SH-SY5Y (cell line): ENCODE results near the gene PGS1.

ENCODE experiments used
- GATA2 ChIP-seq: IDR thresholded peaks from 2 replicates; pipeline ENCODE4 v1.6.1; 2011; ENCODE audit warnings: mild to moderate bottlenecking, low read depth, low read length
- GATA3 ChIP-seq: IDR thresholded peaks from 2 replicates; pipeline ENCODE4 v1.6.1; 2011; ENCODE audit warnings: low read depth, mild to moderate bottlenecking, low read length, moderate library complexity

Gene PGS1

GRCh38 chr17:78384479-78385175 is 6.2 kb downstream of the PGS1 start:
- no peak for TF ChIP-seq GATA3

- TF ChIP-seq GATA3, result no peak
- TF ChIP-seq GATA2, result no peak
These were observed 9.8 kb downstream of the PGS1 start for GRCh38 chr17:78387977-78388941.

DNA sequence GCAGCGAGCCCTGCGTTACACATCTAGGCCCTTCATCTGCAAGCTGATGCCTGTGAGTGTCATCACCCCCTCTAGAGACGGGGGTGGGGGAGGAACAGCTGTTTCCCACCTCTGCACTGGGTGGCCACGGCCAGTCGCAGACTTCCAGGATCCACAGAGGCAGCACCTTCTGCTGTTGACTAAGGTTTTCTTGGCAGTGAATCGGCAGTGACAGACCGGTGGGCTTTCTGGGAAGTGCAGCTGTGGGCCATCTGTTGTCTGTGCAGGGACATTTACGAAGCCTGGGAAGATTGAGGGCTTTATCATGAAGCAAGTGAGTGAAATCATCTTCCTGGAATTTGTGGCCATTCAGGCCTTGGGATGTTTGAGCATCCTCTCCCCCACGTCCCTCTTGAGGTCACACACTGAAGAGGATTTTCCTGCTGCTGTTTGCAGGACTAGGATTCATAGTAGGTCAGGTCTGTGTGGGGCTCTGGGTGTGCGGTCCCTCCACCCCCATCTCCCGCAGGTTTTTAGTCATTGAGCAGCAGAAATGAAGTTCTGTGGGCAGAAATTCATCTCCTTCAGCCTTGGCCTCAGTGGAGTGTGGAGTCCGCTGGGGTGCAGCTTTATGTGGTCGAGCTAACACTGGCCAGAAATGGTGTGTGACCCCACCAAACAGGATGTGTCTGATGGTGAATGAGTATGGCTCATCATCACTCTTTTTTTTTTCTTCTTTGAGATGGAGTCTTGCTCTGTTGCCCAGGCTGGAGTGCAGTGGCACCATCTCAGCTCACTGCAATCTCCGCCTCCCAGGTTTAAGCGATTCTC is 12.0 kb downstream of the PGS1 start:
- TF ChIP-seq GATA3 (no peak), GATA2 (no peak)

- TF ChIP-seq GATA3, result no peak
- TF ChIP-seq GATA2, result no peak
These were observed 12.6 kb downstream of the PGS1 start for GRCh38 chr17:78391051-78391431.

GRCh38 chr17:78391843-78392242 is 13.4 kb downstream of the PGS1 start:
- no peak for TF ChIP-seq GATA2
- no peak for TF ChIP-seq GATA3

DNA sequence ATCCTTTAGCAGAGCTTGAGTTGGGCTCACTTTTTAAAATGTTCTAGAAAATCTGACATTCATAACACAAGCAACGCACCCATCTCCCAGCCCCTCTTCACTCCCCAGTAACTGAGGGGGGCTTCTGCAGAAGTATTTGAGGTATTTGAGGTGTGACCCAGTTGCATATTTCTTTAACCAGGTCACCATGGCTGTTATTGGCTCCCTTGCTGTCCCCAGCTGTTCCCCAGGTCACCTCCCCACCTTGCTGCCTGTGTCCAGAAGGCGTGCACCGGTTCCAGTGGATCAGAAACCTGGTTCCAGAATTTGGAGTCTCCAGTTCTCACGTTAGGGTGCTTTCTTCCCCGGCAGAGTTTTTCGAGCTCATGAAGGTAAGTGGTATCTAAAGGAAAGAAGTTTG is 13.8 kb downstream of the PGS1 start:
- TF ChIP-seq GATA3 (no peak), GATA2 (no peak)

GRCh38 chr17:78393575-78393974 is 15.1 kb downstream of the PGS1 start:
- no peak for TF ChIP-seq GATA3
- no peak for TF ChIP-seq GATA2

- no peak for TF ChIP-seq GATA2
- no peak for TF ChIP-seq GATA3
These were observed 15.8 kb downstream of the PGS1 start for GRCh38 chr17:78394209-78394608.

DNA sequence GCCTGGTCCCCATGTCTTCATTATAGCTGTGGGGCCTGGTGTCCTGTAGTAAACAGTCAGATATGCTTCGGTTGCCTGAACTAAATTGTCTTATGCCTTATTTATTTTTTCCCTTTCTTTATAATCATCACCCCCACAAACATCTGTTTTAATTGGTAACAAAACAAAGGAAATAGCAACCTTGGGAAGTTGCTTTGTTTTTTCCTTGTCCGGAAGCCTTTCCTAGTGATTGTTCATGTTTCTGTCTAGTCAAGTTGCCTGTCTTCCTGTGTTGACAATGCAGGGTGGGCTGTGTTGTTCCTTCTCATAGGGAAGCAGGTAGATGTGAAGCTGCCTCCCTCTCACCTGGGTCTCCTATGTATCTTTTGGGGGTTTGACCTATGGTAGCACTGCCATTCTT is 16.7 kb downstream of the PGS1 start:
- no peak for TF ChIP-seq GATA2
- no peak for TF ChIP-seq GATA3

DNA sequence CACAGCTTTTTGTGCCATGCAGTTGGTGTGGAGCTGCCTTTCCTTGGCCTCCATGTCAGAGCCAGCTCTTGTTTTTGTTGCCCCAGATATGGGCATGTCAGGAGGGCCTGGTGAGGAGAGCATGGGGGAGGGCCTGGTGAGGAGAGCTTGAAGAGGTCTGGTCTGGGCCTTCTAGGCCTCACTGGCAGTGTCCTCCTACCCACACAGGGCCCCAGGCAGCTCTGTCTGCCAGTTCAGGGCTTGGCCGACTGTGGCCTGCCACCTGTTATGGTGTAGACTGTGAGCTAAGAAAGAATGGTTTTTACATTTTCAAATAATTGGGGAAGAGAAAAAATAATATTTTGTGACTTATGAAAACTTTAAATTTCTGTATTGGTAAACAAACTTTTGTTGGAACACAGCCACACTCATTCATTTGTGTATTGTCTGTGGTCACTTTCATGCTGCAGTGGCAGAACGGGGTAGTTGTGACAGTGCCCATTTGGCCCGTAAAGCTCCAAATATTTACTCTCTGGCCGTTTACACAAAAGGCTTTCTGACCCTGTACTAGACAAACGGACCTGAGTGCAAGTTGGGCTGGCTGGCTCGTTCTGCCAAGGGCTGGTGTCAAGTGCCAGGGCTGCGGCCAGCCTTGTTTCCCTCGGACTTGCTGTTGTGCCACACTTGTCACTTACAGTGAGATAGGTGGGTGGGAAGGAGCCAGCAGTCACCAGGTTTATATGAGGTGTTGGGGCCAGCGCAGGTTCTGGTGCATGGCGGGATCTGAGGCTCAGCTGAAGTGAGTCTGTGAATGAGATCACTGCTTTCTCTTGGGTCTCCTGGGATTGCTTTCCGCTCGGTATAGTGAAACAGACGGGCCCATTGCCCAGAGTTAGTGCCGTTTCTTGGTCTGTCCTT is 18.2 kb downstream of the PGS1 start:
- TF ChIP-seq GATA2 (no peak), GATA3 (no peak)

GRCh38 chr17:78397681-78398101 is 19.2 kb downstream of the PGS1 start:
- no peak for TF ChIP-seq GATA3

DNA sequence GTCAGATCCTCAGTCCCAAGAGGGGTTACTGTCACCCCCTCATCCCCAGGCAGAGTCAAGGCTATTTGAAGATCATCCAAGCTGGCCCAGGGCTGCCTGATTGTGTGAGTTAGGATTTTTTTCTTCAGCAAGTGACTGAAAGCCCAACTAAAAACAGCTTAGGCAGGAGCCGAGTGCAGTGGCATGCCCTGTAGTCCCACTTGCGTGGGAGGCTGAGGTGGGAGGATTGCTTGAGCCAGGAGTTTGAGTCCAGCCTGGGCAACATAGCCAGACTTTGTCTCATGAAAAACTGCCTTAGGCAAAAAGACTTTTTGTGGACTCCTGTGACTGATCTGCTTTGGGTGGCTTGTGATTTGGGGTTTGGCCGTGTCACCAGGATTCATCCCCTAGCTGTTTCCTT is 19.9 kb downstream of the PGS1 start:
- no peak for TF ChIP-seq GATA2
- no peak for TF ChIP-seq GATA3

DNA sequence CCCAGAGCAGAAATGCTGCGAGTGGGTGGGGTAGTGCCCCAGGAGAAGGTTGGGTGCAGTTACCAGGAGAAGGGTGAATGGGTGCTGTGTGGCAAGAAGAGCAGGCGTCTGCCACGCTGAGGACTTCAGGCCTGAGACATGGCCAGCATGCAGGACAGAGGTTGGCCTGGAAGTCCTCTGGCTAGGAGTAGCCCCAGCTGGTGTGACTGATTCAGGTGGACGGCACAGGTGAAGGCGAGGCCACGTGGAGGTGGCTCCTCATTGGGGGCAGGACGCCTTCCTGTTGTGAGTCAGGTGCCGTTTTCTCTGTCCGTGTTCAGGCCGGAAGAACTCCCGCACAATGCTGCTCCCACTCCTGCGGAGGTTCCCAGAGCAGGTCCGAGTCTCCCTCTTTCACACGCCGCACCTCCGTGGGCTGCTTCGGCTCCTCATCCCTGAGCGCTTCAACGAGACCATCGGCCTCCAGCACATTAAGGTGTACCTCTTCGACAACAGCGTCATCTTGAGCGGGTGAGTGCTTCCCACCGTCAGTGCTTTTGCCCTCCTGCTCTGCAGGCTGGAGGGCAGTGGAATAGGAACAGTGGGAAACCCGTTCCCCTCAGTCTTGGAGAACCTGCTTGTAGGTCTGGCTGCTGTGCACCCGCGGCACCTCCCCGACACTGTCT is 20.7 kb downstream of the PGS1 start:
- no peak for TF ChIP-seq GATA3
- TF ChIP-seq GATA2, result no peak
